ENCODE results near the gene HYAL2. TPM values are rescaled to one million over a fixed set of nuclear protein-coding genes. Genes with fewer than 3 reads are reported as not detected.

HYAL2 gene
- total and polyA plus RNA-seq, 9 of the 15 experiments (the other 6 are each of a cell fraction or from before 2014, with no cell fraction given): 0.36 to 22.7 (median 11.4) TPM; not detected in 1

DNA sequence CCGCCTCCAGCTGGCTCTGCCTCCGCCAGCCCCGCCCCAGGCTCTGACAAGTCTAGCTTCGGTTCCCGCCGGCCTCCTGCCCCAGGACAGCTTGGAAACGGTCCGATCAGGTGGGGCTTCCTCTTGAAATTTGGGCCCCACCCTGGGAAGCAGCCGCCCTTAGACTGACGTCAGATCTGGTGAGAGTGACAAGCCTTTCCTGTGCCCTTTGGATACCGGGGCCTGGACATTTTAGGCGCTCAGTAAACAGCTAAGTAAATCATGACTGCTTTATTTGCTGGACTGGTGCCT lies 23.0 kb downstream of the HYAL2 start (continued):
- TF ChIP-seq E2F6 (IDR thresholded peaks at IDR 0.05; ENCODE audit: borderline replicate concordance in 1 of 2, extremely low read depth in 1 of 2, insufficient read depth in 1 of 2, insufficient read length in 1 of 2, low read depth in 1 of 2, low read length in 1 of 2, poor library complexity in 1 of 2, severe bottlenecking in 1 of 2): peak in 1 of 2 experiments; percentile 49
- TF ChIP-seq, protein P1, sequence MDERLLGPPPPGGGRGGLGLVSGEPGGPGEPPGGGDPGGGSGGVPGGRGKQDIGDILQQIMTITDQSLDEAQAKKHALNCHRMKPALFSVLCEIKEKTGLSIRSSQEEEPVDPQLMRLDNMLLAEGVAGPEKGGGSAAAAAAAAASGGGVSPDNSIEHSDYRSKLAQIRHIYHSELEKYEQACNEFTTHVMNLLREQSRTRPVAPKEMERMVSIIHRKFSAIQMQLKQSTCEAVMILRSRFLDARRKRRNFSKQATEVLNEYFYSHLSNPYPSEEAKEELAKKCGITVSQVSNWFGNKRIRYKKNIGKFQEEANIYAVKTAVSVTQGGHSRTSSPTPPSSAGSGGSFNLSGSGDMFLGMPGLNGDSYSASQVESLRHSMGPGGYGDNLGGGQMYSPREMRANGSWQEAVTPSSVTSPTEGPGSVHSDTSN (CRISPR knock-in tag; IDR thresholded peaks at IDR 0.05; ENCODE audit: low read depth): no peak
- TF ChIP-seq, protein P1 (tag; conservative IDR thresholded peaks at IDR 0.05; ENCODE audit: low read depth): peak; percentile 57
- no peak for TF ChIP-seq HNRNPUL1 (IDR thresholded peaks at IDR 0.05; ENCODE audit: low read length)
- TF ChIP-seq PHF8 (IDR thresholded peaks at IDR 0.05; ENCODE audit: borderline replicate concordance, low read length): no peak
- no peak for TF ChIP-seq FOXA3 (CRISPR knock-in tag; conservative IDR thresholded peaks at IDR 0.05 in 1 of 2, IDR thresholded peaks at IDR 0.05 in 1 of 2)
- no peak for TF ChIP-seq E2F3 (CRISPR knock-in tag; IDR thresholded peaks at IDR 0.05)
- no peak for TF ChIP-seq ZKSCAN8 (CRISPR knock-in tag; IDR thresholded peaks at IDR 0.05)
- no peak for TF ChIP-seq CBX8 (IDR thresholded peaks at IDR 0.05; ENCODE audit: borderline replicate concordance, extremely low read depth, low read depth, low read length, poor library complexity, severe bottlenecking)
- no peak for TF ChIP-seq ZKSCAN3 (CRISPR knock-in tag; IDR thresholded peaks at IDR 0.05)
- no peak for TF ChIP-seq ILF3 (IDR thresholded peaks at IDR 0.05; ENCODE audit: borderline replicate concordance)
- TF ChIP-seq ZNF395 (CRISPR knock-in tag; IDR thresholded peaks at IDR 0.05): no peak
- TF ChIP-seq CTCFL (IDR thresholded peaks at IDR 0.05; ENCODE audit: borderline replicate concordance, insufficient read depth, low read depth, low read length, poor library complexity, severe bottlenecking): no peak
